Caco-2 (cell line): ENCODE results near the gene GSK3B. TPM values are rescaled to one million over a fixed set of nuclear protein-coding genes. Genes with fewer than 3 reads are reported as not detected.

Source experiments
- BruUV-seq: library from RNA; stranded (reverse); fragments of 400-500 nt; replicated peaks from 2 replicates; lab custom pipeline; 2021; lab: Mats Ljungman, UMichigan
- CTCF ChIA-PET: fragments of 300-600 bp; sonication (Branson Sonifier 250); formaldehyde crosslinking; loops from one replicate; lab custom pipeline; 2022; ENCODE audit warnings: antibody characterized with exemption; lab: Charles Lee
- POLR2A ChIA-PET: fragments of 300-600 bp; sonication (Branson Sonifier 250); formaldehyde crosslinking; loops from one replicate; lab custom pipeline; 2022; ENCODE audit warnings: antibody characterized with exemption; lab: Charles Lee
- DNase-seq, 2 experiments: peaks; one replicate each; pipeline versions ENCODE4 v3.0.0 to v3.0.0-alpha.2; 2020 to 2022
- H3K27me3 ChIP-seq: replicated peaks from 2 replicates; pipeline ENCODE4 v1.6.0; 2011; ENCODE audit warnings: low read length; ENCODE audit not compliant: control insufficient read depth, insufficient read depth
- H3K36me3 ChIP-seq: 2 replicates; pipeline ENCODE4 v1.5.1; 2011; ENCODE audit warnings: low read length; ENCODE audit not compliant: control insufficient read depth, insufficient read depth
- H3K4me1 ChIP-seq: fragments of 250-450 bp; sonication (Bioruptor Pico); 2 replicates; pipeline ENCODE4 v1.5.1; 2020; ENCODE audit warnings: mild to moderate bottlenecking
- H3K4me3 ChIP-seq: 2 replicates; pipeline ENCODE4 v1.5.1; 2011; ENCODE audit warnings: low read depth, mild to moderate bottlenecking, control low read depth, low read length
- H3K9me3 ChIP-seq: fragments of 250-450 bp; sonication (Bioruptor Pico); 2 replicates; pipeline ENCODE4 v1.5.1; 2020; ENCODE audit warnings: mild to moderate bottlenecking, moderate library complexity
- H3K27ac Mint-ChIP-seq: one replicate; pipeline ENCODE4 v1.8.0; 2022; ENCODE audit warnings: mixed read lengths; ENCODE audit not compliant: unreplicated experiment
- H3K27me3 Mint-ChIP-seq: one replicate; pipeline ENCODE4 v1.8.0; 2022; ENCODE audit warnings: mixed read lengths; ENCODE audit not compliant: insufficient read depth, unreplicated experiment
- H3K36me3 Mint-ChIP-seq: one replicate; pipeline ENCODE4 v1.8.0; 2022; ENCODE audit warnings: mild to moderate bottlenecking, mixed read lengths; ENCODE audit not compliant: insufficient read depth, unreplicated experiment
- H3K4me1 Mint-ChIP-seq: one replicate; pipeline ENCODE4 v1.8.0; 2022; ENCODE audit warnings: low read depth, mixed read lengths; ENCODE audit not compliant: unreplicated experiment
- H3K4me3 Mint-ChIP-seq: one replicate; pipeline ENCODE4 v1.8.0; 2022; ENCODE audit warnings: mild to moderate bottlenecking, moderate library complexity, mixed read lengths; ENCODE audit not compliant: unreplicated experiment
- H3K9me3 Mint-ChIP-seq: one replicate; pipeline ENCODE4 v1.8.0; 2022; ENCODE audit warnings: mixed read lengths; ENCODE audit not compliant: unreplicated experiment
- intact Hi-C: fragments of 100-400 bp; cut with micrococcal nuclease; formaldehyde crosslinking; loops from one replicate; pipeline ENCODE4 v1.10.0; 2022; ENCODE audit not compliant: unreplicated experiment
- total RNA-seq: library from RNA; stranded (reverse); gene quantifications from 2 replicates; pipeline ENCODE4 v1.2.3, GENCODE V29; 2022
- TF ChIP-seq, protein P1 (sequence below), 2 experiments: fragments of 200-600 bp in 1 of 2; IDR thresholded peaks; 1 replicate in 1 of 2; 2 replicates in 1 of 2; pipeline versions ENCODE4 v1.5.1 to v1.8.0; 2011 to 2022; ENCODE audit warnings: antibody characterized with exemption in 1 of 2, control low read depth in 1 of 2, inconsistent platforms in 1 of 2, low read depth in 1 of 2, low read length in 1 of 2, mild to moderate bottlenecking in 1 of 2, moderate library complexity in 1 of 2; ENCODE audit not compliant: insufficient read depth in 1 of 2, severe bottlenecking in 1 of 2, unreplicated experiment in 1 of 2

GSK3B gene
- total RNA-seq, 1 experiment from 2014 or later, result 55.2 TPM

DNA sequence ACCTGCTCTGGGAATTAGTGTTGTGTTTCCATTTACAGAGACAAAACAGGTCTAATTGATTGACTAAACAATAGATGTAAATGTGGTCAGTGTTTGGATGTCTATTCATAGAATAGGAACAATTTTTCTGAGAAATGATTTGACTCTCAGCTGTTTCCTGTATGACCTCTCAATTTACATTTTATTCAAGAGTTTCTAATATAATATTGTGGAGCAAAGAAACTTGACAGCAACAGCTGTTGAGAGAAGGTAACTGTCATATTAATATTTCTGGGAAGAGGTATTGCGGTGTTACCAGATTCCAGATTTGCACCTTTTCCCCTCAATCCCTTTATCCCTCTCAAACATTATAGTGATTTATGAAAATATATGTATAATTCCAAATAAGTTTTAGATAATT lies 316.1 kb downstream of the GSK3B start:
- Mint-ChIP-seq H3K27me3 (no peaks in the 10 kb centered on the region), H3K4me1 (peaks cover 6% of the 10 kb centered on the region)

DNA sequence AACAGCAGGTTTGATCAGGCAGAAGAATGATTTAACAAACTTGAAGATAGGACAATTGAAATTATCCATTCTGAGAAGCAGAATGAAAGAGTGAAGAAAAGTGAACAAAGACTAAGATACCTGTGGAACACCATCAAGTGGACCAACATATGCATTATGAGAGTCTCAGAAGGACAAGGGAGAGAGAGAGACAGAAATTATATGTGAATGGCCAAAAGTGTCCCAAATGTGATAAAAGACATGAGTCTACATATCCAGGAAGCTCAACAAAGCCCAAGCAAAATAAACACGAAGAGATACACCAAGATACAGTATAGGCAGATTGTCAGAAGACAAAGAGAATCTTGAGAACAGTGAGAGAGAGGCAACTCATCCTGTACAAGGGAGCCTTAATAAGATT lies 317.9 kb downstream of the GSK3B start:
- POLR2A ChIA-PET, result no interaction called here
- intact Hi-C loops, result no loop called here
- Histone ChIP-seq H3K36me3 (no peaks in the 10 kb centered on the region; the same call in 1 of the 2 replicates), H3K27me3 (no peaks in the 10 kb centered on the region), H3K4me1 (0 out of 2 replicates have a peak, but pooled peaks cover under 1% of the 10 kb centered on the region), H3K4me3 (no peak overlapping the region), H3K9me3 (peaks cover 6% of the 10 kb centered on the region)
- BruUV-seq, result no TSS peak
- CTCF ChIA-PET, result no interaction called here
- Mint-ChIP-seq H3K9me3 (peaks cover 12% of the 10 kb centered on the region), H3K27me3 (peaks cover 3% of the 10 kb centered on the region), H3K36me3 (no peaks in the 10 kb centered on the region), H3K4me1 (no peaks in the 10 kb centered on the region), H3K4me3 (no peak overlapping the region), H3K27ac (no peak overlapping the region)
- TF ChIP-seq, protein P1, sequence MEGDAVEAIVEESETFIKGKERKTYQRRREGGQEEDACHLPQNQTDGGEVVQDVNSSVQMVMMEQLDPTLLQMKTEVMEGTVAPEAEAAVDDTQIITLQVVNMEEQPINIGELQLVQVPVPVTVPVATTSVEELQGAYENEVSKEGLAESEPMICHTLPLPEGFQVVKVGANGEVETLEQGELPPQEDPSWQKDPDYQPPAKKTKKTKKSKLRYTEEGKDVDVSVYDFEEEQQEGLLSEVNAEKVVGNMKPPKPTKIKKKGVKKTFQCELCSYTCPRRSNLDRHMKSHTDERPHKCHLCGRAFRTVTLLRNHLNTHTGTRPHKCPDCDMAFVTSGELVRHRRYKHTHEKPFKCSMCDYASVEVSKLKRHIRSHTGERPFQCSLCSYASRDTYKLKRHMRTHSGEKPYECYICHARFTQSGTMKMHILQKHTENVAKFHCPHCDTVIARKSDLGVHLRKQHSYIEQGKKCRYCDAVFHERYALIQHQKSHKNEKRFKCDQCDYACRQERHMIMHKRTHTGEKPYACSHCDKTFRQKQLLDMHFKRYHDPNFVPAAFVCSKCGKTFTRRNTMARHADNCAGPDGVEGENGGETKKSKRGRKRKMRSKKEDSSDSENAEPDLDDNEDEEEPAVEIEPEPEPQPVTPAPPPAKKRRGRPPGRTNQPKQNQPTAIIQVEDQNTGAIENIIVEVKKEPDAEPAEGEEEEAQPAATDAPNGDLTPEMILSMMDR (IDR thresholded peaks at IDR 0.05; ENCODE audit: insufficient read depth in 1 of 2, low read depth in 1 of 2, low read length in 1 of 2, severe bottlenecking in 1 of 2, unreplicated experiment in 1 of 2), result no peak
- DNase-seq, result no peak

More for the DNA sequence above, 316.1 kb downstream of the GSK3B start:
- Mint-ChIP-seq H3K4me3 (no peak overlapping the region), H3K36me3 (no peaks in the 10 kb centered on the region), H3K9me3 (peaks cover 12% of the 10 kb centered on the region), H3K27ac (no peak overlapping the region)
- CTCF ChIA-PET, result no interaction called here
- Histone ChIP-seq H3K27me3 (no peaks in the 10 kb centered on the region), H3K4me1 (peaks cover 7% of the 10 kb centered on the region; the same call in 1 of the 2 replicates), H3K9me3 (peaks cover 6% of the 10 kb centered on the region), H3K36me3 (no peaks in the 10 kb centered on the region; the same call in 1 of the 2 replicates), H3K4me3 (no peak overlapping the region)
- TF ChIP-seq, protein P1 (IDR thresholded peaks at IDR 0.05; ENCODE audit: insufficient read depth in 1 of 2, low read depth in 1 of 2, low read length in 1 of 2, severe bottlenecking in 1 of 2, unreplicated experiment in 1 of 2), result no peak
- intact Hi-C loops, result no loop called here
- POLR2A ChIA-PET, result no interaction called here
- BruUV-seq, result no TSS peak
- DNase-seq, result no peak

DNA sequence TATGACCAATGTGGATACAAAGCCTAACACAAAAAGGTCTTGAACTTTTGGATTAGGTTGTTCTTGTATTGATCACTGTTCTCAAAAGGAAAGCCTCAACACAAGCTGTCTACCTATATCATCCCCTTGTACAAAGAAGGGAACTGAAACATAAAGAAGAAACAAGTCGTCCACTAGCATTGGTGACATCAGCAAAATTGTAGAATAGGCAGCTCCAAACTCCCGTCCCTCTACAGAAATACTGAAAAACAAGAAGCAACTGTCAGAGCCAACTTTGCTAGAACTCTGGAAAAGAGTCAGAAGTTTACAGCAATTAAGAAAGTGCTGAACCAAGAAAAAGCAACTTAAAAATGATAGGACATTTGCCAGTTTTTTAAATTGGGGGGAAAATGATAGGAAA lies 319.8 kb downstream of the GSK3B start:
- TF ChIP-seq, protein P1 (IDR thresholded peaks at IDR 0.05; ENCODE audit: insufficient read depth in 1 of 2, low read depth in 1 of 2, low read length in 1 of 2, severe bottlenecking in 1 of 2, unreplicated experiment in 1 of 2), result no peak
- Histone ChIP-seq H3K4me3 (no peak overlapping the region), H3K36me3 (no peaks in the 10 kb centered on the region; the same call in 1 of the 2 replicates), H3K4me1 (no peaks in the 10 kb centered on the region), H3K27me3 (no peaks in the 10 kb centered on the region), H3K9me3 (peaks cover 6% of the 10 kb centered on the region)
- intact Hi-C loops, result no loop called here
- H3K4me1 Mint-ChIP-seq, result no peaks in the 10 kb centered on the region
- peaks cover 3% of the 10 kb centered on the region for H3K27me3 Mint-ChIP-seq
- no peak for DNase-seq
- no peak overlapping the region for H3K27ac Mint-ChIP-seq
- peaks cover 12% of the 10 kb centered on the region for H3K9me3 Mint-ChIP-seq
- CTCF ChIA-PET, result no interaction called here
- POLR2A ChIA-PET, result no interaction called here
- BruUV-seq, result no TSS peak
- no peaks in the 10 kb centered on the region for H3K36me3 Mint-ChIP-seq
- no peak overlapping the region for H3K4me3 Mint-ChIP-seq

Other genes with a start within 250 kb of the GSK3B start
- gene GPR156, start 190.8 kb upstream of the GSK3B start, total RNA-seq, result 1.7 and 3.1 TPM in 2 replicates